WTC11 (cell line): ENCODE results near the gene ZMYM5.

Source experiments
- ATF1 ChIP-seq: sonication (generic); formaldehyde crosslinking; IDR thresholded peaks from 2 replicates; pipeline ENCODE4 v1.8.1; 2023; ENCODE audit warnings: mild to moderate bottlenecking, moderate library complexity, missing genetic modification reagents
- CREM ChIP-seq: sonication (generic); formaldehyde crosslinking; IDR thresholded peaks from 2 replicates; pipeline ENCODE4 v1.8.1; 2022; ENCODE audit warnings: mild to moderate bottlenecking, missing genetic modification reagents, moderate library complexity
- JUN ChIP-seq: sonication (generic); formaldehyde crosslinking; IDR thresholded peaks from 2 replicates; pipeline ENCODE4 v1.8.0; 2023; ENCODE audit warnings: mild to moderate bottlenecking, missing genetic modification reagents
- NFYB ChIP-seq: sonication (generic); formaldehyde crosslinking; conservative IDR thresholded peaks from 2 replicates; pipeline ENCODE4 v1.8.0; 2022; ENCODE audit warnings: low read depth, missing genetic modification reagents
- SP1 ChIP-seq: sonication (generic); formaldehyde crosslinking; conservative IDR thresholded peaks from 2 replicates; pipeline ENCODE4 v1.8.1; 2022; ENCODE audit warnings: missing genetic modification reagents
- TCF7 ChIP-seq: sonication (generic); formaldehyde crosslinking; IDR thresholded peaks from 2 replicates; pipeline ENCODE4 v1.8.0; 2022; ENCODE audit warnings: mild to moderate bottlenecking, low read depth, missing genetic modification reagents, moderate library complexity
- ZNF138 ChIP-seq: sonication (generic); formaldehyde crosslinking; conservative IDR thresholded peaks from 2 replicates; pipeline ENCODE4 v1.8.1; 2022; ENCODE audit warnings: mild to moderate bottlenecking, moderate library complexity, missing genetic modification reagents
- ZNF671 ChIP-seq: fragments of 250-450 bp; sonication (Bioruptor Pico); IDR thresholded peaks from 2 replicates; pipeline ENCODE4 v1.8.0; 2021; ENCODE audit warnings: mild to moderate bottlenecking
- TF ChIP-seq, protein P1 (sequence below): sonication (generic); formaldehyde crosslinking; IDR thresholded peaks from 2 replicates; pipeline ENCODE4 v1.8.1; 2022; ENCODE audit warnings: missing genetic modification reagents, borderline replicate concordance
- TF ChIP-seq, protein P2 (sequence below): sonication (generic); formaldehyde crosslinking; IDR thresholded peaks from 2 replicates; pipeline ENCODE4 v1.8.0; 2022; ENCODE audit warnings: mild to moderate bottlenecking, missing genetic modification reagents
- TF ChIP-seq, protein P3 (sequence below): fragments of 200-600 bp; IDR thresholded peaks from 2 replicates; pipeline ENCODE4 v1.8.0; 2022; ENCODE audit warnings: antibody characterized with exemption
- TF ChIP-seq, protein P4 (sequence below): sonication (generic); formaldehyde crosslinking; IDR thresholded peaks from 2 replicates; pipeline ENCODE4 v1.8.1; 2023; ENCODE audit warnings: mild to moderate bottlenecking, missing genetic modification reagents, borderline replicate concordance
- TF ChIP-seq, protein P5 (sequence below): sonication (generic); formaldehyde crosslinking; IDR thresholded peaks from 2 replicates; pipeline ENCODE4 v1.8.0; 2022; ENCODE audit warnings: mild to moderate bottlenecking, missing genetic modification reagents

DNA sequence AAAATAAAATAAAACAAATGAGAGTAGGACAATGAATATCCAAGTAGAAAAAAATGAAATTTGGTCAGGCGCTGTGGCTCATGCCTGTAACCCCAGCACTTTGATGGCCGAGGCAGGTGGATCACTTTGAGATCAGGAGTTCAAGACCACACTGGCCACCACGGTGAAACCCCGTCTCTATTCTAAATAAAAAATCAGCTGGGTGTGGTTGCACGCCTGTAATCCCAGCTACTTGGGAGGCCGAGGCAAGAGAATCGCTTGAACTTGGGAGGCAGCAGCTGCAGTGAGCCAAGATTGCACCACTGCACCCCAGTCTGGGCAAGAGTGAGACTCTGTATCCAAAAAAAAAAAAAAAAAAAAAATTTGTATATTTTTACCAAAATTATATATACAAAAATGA is 18.2 kb upstream of the ZMYM5 start:
- TF ChIP-seq, protein P1, sequence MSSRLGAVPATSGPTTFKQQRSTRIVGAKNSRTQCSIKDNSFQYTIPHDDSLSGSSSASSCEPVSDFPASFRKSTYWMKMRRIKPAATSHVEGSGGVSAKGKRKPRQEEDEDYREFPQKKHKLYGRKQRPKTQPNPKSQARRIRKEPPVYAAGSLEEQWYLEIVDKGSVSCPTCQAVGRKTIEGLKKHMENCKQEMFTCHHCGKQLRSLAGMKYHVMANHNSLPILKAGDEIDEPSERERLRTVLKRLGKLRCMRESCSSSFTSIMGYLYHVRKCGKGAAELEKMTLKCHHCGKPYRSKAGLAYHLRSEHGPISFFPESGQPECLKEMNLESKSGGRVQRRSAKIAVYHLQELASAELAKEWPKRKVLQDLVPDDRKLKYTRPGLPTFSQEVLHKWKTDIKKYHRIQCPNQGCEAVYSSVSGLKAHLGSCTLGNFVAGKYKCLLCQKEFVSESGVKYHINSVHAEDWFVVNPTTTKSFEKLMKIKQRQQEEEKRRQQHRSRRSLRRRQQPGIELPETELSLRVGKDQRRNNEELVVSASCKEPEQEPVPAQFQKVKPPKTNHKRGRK, result no peak
- TF ChIP-seq, protein P2, sequence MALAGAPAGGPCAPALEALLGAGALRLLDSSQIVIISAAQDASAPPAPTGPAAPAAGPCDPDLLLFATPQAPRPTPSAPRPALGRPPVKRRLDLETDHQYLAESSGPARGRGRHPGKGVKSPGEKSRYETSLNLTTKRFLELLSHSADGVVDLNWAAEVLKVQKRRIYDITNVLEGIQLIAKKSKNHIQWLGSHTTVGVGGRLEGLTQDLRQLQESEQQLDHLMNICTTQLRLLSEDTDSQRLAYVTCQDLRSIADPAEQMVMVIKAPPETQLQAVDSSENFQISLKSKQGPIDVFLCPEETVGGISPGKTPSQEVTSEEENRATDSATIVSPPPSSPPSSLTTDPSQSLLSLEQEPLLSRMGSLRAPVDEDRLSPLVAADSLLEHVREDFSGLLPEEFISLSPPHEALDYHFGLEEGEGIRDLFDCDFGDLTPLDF, result no peak
- TF ChIP-seq, protein P3, sequence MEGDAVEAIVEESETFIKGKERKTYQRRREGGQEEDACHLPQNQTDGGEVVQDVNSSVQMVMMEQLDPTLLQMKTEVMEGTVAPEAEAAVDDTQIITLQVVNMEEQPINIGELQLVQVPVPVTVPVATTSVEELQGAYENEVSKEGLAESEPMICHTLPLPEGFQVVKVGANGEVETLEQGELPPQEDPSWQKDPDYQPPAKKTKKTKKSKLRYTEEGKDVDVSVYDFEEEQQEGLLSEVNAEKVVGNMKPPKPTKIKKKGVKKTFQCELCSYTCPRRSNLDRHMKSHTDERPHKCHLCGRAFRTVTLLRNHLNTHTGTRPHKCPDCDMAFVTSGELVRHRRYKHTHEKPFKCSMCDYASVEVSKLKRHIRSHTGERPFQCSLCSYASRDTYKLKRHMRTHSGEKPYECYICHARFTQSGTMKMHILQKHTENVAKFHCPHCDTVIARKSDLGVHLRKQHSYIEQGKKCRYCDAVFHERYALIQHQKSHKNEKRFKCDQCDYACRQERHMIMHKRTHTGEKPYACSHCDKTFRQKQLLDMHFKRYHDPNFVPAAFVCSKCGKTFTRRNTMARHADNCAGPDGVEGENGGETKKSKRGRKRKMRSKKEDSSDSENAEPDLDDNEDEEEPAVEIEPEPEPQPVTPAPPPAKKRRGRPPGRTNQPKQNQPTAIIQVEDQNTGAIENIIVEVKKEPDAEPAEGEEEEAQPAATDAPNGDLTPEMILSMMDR, result no peak
- TF ChIP-seq NFYB (CRISPR knock-in tag) (no peak), TCF7 (CRISPR knock-in tag) (no peak), CREM (no peak), ATF1 (CRISPR knock-in tag) (no peak), JUN (CRISPR knock-in tag) (no peak), ZNF671 (CRISPR knock-in tag) (no peak), SP1 (CRISPR knock-in tag) (no peak), ZNF138 (CRISPR knock-in tag) (no peak)
- TF ChIP-seq, protein P4, sequence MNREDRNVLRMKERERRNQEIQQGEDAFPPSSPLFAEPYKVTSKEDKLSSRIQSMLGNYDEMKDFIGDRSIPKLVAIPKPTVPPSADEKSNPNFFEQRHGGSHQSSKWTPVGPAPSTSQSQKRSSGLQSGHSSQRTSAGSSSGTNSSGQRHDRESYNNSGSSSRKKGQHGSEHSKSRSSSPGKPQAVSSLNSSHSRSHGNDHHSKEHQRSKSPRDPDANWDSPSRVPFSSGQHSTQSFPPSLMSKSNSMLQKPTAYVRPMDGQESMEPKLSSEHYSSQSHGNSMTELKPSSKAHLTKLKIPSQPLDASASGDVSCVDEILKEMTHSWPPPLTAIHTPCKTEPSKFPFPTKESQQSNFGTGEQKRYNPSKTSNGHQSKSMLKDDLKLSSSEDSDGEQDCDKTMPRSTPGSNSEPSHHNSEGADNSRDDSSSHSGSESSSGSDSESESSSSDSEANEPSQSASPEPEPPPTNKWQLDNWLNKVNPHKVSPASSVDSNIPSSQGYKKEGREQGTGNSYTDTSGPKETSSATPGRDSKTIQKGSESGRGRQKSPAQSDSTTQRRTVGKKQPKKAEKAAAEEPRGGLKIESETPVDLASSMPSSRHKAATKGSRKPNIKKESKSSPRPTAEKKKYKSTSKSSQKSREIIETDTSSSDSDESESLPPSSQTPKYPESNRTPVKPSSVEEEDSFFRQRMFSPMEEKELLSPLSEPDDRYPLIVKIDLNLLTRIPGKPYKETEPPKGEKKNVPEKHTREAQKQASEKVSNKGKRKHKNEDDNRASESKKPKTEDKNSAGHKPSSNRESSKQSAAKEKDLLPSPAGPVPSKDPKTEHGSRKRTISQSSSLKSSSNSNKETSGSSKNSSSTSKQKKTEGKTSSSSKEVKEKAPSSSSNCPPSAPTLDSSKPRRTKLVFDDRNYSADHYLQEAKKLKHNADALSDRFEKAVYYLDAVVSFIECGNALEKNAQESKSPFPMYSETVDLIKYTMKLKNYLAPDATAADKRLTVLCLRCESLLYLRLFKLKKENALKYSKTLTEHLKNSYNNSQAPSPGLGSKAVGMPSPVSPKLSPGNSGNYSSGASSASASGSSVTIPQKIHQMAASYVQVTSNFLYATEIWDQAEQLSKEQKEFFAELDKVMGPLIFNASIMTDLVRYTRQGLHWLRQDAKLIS, result no peak
- TF ChIP-seq, protein P5, sequence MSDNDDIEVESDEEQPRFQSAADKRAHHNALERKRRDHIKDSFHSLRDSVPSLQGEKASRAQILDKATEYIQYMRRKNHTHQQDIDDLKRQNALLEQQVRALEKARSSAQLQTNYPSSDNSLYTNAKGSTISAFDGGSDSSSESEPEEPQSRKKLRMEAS (CRISPR knock-in tag), result no peak
